ENCODE results near the gene C10orf71.

The C10orf71 gene

GRCh38 chr10:49275896-49276295, 23.1 kb upstream of the C10orf71 start:
- DNase-seq, result no peak

- DNase-seq, result no peak
Observed at GRCh38 chr10:49276596-49276995, 22.4 kb upstream of the C10orf71 start.

GRCh38 chr10:49277973-49278372, 21.0 kb upstream of the C10orf71 start:
- no peak for DNase-seq

GRCh38 chr10:49278497-49278981, 20.4 kb upstream of the C10orf71 start:
- DNase-seq, result no peak

GRCh38 chr10:49279015-49279880, 19.7 kb upstream of the C10orf71 start:
- no peak for DNase-seq

GRCh38 chr10:49280001-49280408, 19.0 kb upstream of the C10orf71 start:
- DNase-seq, result no peak

- DNase-seq, result no peak
Observed at GRCh38 chr10:49281461-49281860, 17.5 kb upstream of the C10orf71 start.

- no peak for DNase-seq
Observed at GRCh38 chr10:49282306-49282705, 16.7 kb upstream of the C10orf71 start.

- no peak for DNase-seq
Observed at GRCh38 chr10:49282879-49283341, 16.1 kb upstream of the C10orf71 start.

- DNase-seq, result no peak
Observed at GRCh38 chr10:49283491-49283890, 15.5 kb upstream of the C10orf71 start.

- DNase-seq, result no peak
Observed at GRCh38 chr10:49284356-49284755, 14.6 kb upstream of the C10orf71 start.

- no peak for DNase-seq
Observed at GRCh38 chr10:49285232-49285631, 13.7 kb upstream of the C10orf71 start.

GRCh38 chr10:49286686-49287085, 12.3 kb upstream of the C10orf71 start:
- DNase-seq, result no peak

- DNase-seq, result no peak
Observed at GRCh38 chr10:49287689-49288340, 11.2 kb upstream of the C10orf71 start.

- DNase-seq, result no peak
Observed at GRCh38 chr10:49288341-49289065, 10.5 kb upstream of the C10orf71 start.

- DNase-seq, result no peak
Observed at GRCh38 chr10:49289480-49289879, 9.5 kb upstream of the C10orf71 start.

GRCh38 chr10:49290131-49290530, 8.8 kb upstream of the C10orf71 start:
- DNase-seq, result no peak

GRCh38 chr10:49290607-49291006, 8.4 kb upstream of the C10orf71 start:
- DNase-seq, result no peak

- no peak for DNase-seq
Observed at GRCh38 chr10:49292565-49293207, 6.3 kb upstream of the C10orf71 start.

GRCh38 chr10:49293208-49293603, 5.8 kb upstream of the C10orf71 start:
- no peak for DNase-seq

- DNase-seq, result no peak
Observed at GRCh38 chr10:49294731-49295130, 4.2 kb upstream of the C10orf71 start.

- DNase-seq, result no peak
Observed at GRCh38 chr10:49295297-49295696, 3.7 kb upstream of the C10orf71 start.

- DNase-seq, result no peak
Observed at GRCh38 chr10:49296382-49296781, 2.6 kb upstream of the C10orf71 start.
